Measurements from ENCODE around the gene RAET1G.

GRCh38 chr6:149951096-149951495 is 28.2 kb upstream of the RAET1G start:
- TF ChIP-seq CTCF (conservative IDR thresholded peaks at IDR 0.05; ENCODE audit: low read length) (no peak), EZH2phosphoT487 (IDR thresholded peaks at IDR 0.05; ENCODE audit: borderline replicate concordance, low read depth, low read length) (no peak)

Measured in OCI-LY7 (cell line).